H1 (cell line): ENCODE data around the gene SMARCD1. TPM values are rescaled to one million over a fixed set of nuclear protein-coding genes. Genes with fewer than 3 reads are reported as not detected.

Experiments used
- CHD2 ChIP-seq: IDR thresholded peaks from 2 replicates; pipeline ENCODE4 v1.6.1; 2012; ENCODE audit warnings: low read length, improper control_type of control experiment
- KDM5A ChIP-seq: fragments of 200-600 bp; IDR thresholded peaks from 2 replicates; pipeline ENCODE4 v1.7.1; 2012; ENCODE audit warnings: mild to moderate bottlenecking, low read length, inconsistent platforms, mixed read lengths
- PHF8 ChIP-seq: fragments of 200-600 bp; sonication (generic); conservative IDR thresholded peaks from 2 replicates; pipeline ENCODE4 v1.7.1; 2012; ENCODE audit warnings: low read depth, mild to moderate bottlenecking, inconsistent platforms, low read length, moderate library complexity
- SIX5 ChIP-seq: IDR thresholded peaks from 2 replicates; pipeline ENCODE4 v1.6.1; 2011; ENCODE audit warnings: mild to moderate bottlenecking, low read depth, low read length
- TEAD4 ChIP-seq: IDR thresholded peaks from 2 replicates; pipeline ENCODE4 v1.6.1; 2012; ENCODE audit warnings: low read depth, low read length, inconsistent platforms, mixed read lengths
- polyA plus RNA-seq, 7 experiments: library from polyadenylated mRNA; depleted of rRNA in 3 of 7; stranded (reverse) in 5 of 7; unstranded in 2 of 7; fragments of >200 nt in 5 of 7; fragments of 200-250 nt in 2 of 7; gene quantifications; 1 replicate in 5 of 7; 2 replicates in 1 of 7; 4 replicates in 1 of 7; pipeline versions ENCODE4 v1.2.1 to v1.2.3, GENCODE V29; 2011 to 2013; ENCODE audit warnings: missing spikeins in 2 of 7, mixed read lengths in 2 of 7
- total RNA-seq: library from RNA; stranded (reverse); fragmentation: NEBNext Ultra II Directional; extraction: Animal tissue kit (Norgen Biotek cat#: 25700); gene quantifications from 2 replicates; pipeline ENCODE4 v1.2.1, GENCODE V29; 2021
- TF ChIP-seq, protein P1 (sequence below): fragments of 300-600 bp; sonication (generic); IDR thresholded peaks from 2 replicates; pipeline ENCODE4 v1.7.1; 2012; ENCODE audit warnings: low read length, moderate library complexity, mild to moderate bottlenecking, inconsistent platforms; ENCODE audit not compliant: insufficient replicate concordance

The SMARCD1 gene
- total and polyA plus RNA-seq, 2 of the 8 experiments (the other 6 are each of a cell fraction or from before 2014, with no cell fraction given) = 128 to 130 TPM

DNA sequence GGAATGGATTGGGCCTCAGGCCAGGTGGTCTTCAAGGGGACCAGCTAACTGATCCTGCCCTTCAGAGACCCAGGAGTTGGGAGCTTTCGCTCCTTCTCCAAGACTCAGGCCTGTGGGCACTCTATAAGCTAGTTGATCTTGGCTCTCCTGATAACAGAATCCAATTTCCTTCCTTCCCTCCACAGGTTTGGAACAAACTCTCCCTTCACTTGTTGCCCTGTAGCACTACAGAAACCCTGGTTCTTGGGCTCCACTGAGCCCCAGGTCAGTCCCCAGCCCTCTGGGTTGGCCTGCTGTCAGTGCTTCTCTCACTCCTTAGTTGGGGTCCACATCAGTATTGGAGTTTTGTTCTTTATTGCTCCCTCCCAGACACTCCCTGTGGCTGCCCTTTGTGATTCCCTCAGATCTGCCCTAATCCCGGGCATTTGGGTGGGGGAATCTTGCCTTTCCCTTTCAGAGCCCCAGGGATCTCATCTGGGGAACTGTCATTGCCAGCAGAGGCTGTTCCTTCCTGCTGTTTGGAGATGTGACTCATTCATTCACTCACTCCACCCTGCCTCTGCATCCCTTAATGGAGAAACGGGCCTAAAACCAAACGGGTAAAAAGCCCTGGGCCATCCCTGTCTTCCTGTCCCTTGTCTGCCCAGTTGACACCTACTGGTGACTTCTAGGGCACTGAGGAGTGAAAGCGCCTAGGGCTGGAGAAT, 14.3 kb downstream of the SMARCD1 start (continued):
- TF ChIP-seq, protein P1, sequence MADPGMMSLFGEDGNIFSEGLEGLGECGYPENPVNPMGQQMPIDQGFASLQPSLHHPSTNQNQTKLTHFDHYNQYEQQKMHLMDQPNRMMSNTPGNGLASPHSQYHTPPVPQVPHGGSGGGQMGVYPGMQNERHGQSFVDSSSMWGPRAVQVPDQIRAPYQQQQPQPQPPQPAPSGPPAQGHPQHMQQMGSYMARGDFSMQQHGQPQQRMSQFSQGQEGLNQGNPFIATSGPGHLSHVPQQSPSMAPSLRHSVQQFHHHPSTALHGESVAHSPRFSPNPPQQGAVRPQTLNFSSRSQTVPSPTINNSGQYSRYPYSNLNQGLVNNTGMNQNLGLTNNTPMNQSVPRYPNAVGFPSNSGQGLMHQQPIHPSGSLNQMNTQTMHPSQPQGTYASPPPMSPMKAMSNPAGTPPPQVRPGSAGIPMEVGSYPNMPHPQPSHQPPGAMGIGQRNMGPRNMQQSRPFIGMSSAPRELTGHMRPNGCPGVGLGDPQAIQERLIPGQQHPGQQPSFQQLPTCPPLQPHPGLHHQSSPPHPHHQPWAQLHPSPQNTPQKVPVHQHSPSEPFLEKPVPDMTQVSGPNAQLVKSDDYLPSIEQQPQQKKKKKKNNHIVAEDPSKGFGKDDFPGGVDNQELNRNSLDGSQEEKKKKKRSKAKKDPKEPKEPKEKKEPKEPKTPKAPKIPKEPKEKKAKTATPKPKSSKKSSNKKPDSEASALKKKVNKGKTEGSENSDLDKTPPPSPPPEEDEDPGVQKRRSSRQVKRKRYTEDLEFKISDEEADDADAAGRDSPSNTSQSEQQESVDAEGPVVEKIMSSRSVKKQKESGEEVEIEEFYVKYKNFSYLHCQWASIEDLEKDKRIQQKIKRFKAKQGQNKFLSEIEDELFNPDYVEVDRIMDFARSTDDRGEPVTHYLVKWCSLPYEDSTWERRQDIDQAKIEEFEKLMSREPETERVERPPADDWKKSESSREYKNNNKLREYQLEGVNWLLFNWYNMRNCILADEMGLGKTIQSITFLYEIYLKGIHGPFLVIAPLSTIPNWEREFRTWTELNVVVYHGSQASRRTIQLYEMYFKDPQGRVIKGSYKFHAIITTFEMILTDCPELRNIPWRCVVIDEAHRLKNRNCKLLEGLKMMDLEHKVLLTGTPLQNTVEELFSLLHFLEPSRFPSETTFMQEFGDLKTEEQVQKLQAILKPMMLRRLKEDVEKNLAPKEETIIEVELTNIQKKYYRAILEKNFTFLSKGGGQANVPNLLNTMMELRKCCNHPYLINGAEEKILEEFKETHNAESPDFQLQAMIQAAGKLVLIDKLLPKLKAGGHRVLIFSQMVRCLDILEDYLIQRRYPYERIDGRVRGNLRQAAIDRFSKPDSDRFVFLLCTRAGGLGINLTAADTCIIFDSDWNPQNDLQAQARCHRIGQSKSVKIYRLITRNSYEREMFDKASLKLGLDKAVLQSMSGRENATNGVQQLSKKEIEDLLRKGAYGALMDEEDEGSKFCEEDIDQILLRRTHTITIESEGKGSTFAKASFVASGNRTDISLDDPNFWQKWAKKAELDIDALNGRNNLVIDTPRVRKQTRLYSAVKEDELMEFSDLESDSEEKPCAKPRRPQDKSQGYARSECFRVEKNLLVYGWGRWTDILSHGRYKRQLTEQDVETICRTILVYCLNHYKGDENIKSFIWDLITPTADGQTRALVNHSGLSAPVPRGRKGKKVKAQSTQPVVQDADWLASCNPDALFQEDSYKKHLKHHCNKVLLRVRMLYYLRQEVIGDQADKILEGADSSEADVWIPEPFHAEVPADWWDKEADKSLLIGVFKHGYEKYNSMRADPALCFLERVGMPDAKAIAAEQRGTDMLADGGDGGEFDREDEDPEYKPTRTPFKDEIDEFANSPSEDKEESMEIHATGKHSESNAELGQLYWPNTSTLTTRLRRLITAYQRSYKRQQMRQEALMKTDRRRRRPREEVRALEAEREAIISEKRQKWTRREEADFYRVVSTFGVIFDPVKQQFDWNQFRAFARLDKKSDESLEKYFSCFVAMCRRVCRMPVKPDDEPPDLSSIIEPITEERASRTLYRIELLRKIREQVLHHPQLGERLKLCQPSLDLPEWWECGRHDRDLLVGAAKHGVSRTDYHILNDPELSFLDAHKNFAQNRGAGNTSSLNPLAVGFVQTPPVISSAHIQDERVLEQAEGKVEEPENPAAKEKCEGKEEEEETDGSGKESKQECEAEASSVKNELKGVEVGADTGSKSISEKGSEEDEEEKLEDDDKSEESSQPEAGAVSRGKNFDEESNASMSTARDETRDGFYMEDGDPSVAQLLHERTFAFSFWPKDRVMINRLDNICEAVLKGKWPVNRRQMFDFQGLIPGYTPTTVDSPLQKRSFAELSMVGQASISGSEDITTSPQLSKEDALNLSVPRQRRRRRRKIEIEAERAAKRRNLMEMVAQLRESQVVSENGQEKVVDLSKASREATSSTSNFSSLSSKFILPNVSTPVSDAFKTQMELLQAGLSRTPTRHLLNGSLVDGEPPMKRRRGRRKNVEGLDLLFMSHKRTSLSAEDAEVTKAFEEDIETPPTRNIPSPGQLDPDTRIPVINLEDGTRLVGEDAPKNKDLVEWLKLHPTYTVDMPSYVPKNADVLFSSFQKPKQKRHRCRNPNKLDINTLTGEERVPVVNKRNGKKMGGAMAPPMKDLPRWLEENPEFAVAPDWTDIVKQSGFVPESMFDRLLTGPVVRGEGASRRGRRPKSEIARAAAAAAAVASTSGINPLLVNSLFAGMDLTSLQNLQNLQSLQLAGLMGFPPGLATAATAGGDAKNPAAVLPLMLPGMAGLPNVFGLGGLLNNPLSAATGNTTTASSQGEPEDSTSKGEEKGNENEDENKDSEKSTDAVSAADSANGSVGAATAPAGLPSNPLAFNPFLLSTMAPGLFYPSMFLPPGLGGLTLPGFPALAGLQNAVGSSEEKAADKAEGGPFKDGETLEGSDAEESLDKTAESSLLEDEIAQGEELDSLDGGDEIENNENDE = no peak
- no peak for TF ChIP-seq KDM5A
- no peak for TF ChIP-seq CHD2
- no peak for TF ChIP-seq PHF8
- TF ChIP-seq TEAD4 = no peak
- TF ChIP-seq SIX5 = no peak
